ENCODE data around the gene SMC5. TPM values are rescaled to one million over a fixed set of nuclear protein-coding genes. Genes with fewer than 3 reads are reported as not detected.

The SMC5 gene
- total and polyA plus RNA-seq, 2 of the 13 experiments (the other 11 are each of a cell fraction or from before 2014, with no cell fraction given) = 7.2 to 26.7 TPM

- TF ChIP-seq ZNF704 (CRISPR knock-in tag; IDR thresholded peaks at IDR 0.05; ENCODE audit: borderline replicate concordance) (no peak), CC2D1A (CRISPR knock-in tag; IDR thresholded peaks at IDR 0.05) (no peak), MED1 (CRISPR knock-in tag; IDR thresholded peaks at IDR 0.05) (no peak), MLLT10 (CRISPR knock-in tag; IDR thresholded peaks at IDR 0.05) (no peak), ZBTB38 (CRISPR knock-in tag; IDR thresholded peaks at IDR 0.05) (peak; percentile 76; the same call in 1 of the 2 replicates), NFE2L1 (CRISPR knock-in tag; IDR thresholded peaks at IDR 0.05; ENCODE audit: borderline replicate concordance) (no peak), CHD2 (IDR thresholded peaks at IDR 0.05; ENCODE audit: low read depth, low read length) (no peak), TRAFD1 (CRISPR knock-in tag; IDR thresholded peaks at IDR 0.05; ENCODE audit: borderline replicate concordance) (no peak), NONO (IDR thresholded peaks at IDR 0.05) (no peak), NONO (CRISPR knock-in tag; conservative IDR thresholded peaks at IDR 0.05) (no peak), ZNF337 (CRISPR knock-in tag; IDR thresholded peaks at IDR 0.05; ENCODE audit: borderline replicate concordance, low read depth) (no peak), GFI1 (CRISPR knock-in tag; IDR thresholded peaks at IDR 0.05; ENCODE audit: borderline replicate concordance) (peak; percentile 63; the same call in 1 of the 2 replicates), HIVEP1 (CRISPR knock-in tag; IDR thresholded peaks at IDR 0.05) (no peak), ZNF609 (CRISPR knock-in tag; IDR thresholded peaks at IDR 0.05; ENCODE audit: borderline replicate concordance) (no peak), AHR (CRISPR knock-in tag; IDR thresholded peaks at IDR 0.05) (no peak), KDM5A (IDR thresholded peaks at IDR 0.05; ENCODE audit: borderline replicate concordance, low read length) (no peak), SP140L (CRISPR knock-in tag; IDR thresholded peaks at IDR 0.05; ENCODE audit: borderline replicate concordance) (no peak), ZNF264 (CRISPR knock-in tag; IDR thresholded peaks at IDR 0.05) (no peak)
- TF ChIP-seq, protein P1, sequence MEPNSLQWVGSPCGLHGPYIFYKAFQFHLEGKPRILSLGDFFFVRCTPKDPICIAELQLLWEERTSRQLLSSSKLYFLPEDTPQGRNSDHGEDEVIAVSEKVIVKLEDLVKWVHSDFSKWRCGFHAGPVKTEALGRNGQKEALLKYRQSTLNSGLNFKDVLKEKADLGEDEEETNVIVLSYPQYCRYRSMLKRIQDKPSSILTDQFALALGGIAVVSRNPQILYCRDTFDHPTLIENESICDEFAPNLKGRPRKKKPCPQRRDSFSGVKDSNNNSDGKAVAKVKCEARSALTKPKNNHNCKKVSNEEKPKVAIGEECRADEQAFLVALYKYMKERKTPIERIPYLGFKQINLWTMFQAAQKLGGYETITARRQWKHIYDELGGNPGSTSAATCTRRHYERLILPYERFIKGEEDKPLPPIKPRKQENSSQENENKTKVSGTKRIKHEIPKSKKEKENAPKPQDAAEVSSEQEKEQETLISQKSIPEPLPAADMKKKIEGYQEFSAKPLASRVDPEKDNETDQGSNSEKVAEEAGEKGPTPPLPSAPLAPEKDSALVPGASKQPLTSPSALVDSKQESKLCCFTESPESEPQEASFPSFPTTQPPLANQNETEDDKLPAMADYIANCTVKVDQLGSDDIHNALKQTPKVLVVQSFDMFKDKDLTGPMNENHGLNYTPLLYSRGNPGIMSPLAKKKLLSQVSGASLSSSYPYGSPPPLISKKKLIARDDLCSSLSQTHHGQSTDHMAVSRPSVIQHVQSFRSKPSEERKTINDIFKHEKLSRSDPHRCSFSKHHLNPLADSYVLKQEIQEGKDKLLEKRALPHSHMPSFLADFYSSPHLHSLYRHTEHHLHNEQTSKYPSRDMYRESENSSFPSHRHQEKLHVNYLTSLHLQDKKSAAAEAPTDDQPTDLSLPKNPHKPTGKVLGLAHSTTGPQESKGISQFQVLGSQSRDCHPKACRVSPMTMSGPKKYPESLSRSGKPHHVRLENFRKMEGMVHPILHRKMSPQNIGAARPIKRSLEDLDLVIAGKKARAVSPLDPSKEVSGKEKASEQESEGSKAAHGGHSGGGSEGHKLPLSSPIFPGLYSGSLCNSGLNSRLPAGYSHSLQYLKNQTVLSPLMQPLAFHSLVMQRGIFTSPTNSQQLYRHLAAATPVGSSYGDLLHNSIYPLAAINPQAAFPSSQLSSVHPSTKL (CRISPR knock-in tag; IDR thresholded peaks at IDR 0.05) = peak; percentile 11; the same call in 1 of the 2 replicates
Observed at GRCh38 chr9:70260007-70260443, 1.2 kb downstream of the SMC5 start (continued).

All from HepG2 (cell line).